ENCODE results near the gene DEGS1.

DNA sequence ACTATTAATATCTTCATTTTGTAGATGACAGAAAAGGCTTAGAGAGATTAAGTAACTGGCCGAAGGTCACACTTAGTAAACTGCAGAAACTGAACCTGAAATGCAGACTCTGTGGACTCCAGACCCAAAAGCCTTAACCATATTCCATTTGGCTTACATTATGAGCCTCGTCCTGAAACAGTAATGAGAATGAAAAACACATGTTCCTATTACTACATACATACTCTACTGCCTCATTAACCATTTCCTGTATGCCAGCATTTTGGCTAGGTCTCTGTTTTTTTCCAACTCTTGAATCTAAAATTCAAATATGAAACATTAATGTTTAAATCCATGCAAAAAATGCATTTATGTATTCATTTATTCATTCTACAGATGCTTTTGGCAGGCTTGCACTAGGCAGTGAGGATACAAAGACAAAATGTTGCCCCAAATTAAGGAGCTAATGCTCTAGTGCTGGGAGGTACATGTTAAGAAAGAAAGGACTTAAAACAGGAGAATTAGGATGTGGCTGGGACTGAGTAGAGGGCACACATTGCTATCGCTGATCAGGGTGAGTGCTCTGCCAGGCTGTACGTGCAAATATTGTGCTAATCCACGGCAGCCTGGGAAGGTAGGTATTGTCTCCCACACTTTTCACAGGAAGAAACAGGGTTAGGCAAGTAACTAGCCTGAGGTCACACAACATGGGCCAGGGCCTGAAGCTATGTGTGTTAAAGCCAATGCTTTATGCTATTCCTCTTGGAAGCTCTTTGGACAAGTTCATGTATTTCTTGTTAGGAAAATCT is 14.0 kb downstream of the DEGS1 start:
- TF ChIP-seq, protein P1, sequence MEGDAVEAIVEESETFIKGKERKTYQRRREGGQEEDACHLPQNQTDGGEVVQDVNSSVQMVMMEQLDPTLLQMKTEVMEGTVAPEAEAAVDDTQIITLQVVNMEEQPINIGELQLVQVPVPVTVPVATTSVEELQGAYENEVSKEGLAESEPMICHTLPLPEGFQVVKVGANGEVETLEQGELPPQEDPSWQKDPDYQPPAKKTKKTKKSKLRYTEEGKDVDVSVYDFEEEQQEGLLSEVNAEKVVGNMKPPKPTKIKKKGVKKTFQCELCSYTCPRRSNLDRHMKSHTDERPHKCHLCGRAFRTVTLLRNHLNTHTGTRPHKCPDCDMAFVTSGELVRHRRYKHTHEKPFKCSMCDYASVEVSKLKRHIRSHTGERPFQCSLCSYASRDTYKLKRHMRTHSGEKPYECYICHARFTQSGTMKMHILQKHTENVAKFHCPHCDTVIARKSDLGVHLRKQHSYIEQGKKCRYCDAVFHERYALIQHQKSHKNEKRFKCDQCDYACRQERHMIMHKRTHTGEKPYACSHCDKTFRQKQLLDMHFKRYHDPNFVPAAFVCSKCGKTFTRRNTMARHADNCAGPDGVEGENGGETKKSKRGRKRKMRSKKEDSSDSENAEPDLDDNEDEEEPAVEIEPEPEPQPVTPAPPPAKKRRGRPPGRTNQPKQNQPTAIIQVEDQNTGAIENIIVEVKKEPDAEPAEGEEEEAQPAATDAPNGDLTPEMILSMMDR (conservative IDR thresholded peaks at IDR 0.05) = no peak
- TF ChIP-seq EZH2 (IDR thresholded peaks at IDR 0.05; ENCODE audit: low read depth) = no peak
